ENCODE measurements around the gene TOMM7.

- TF ChIP-seq CTCF (IDR thresholded peaks at IDR 0.05; ENCODE audit: insufficient read depth, low read length): no peak
- TF ChIP-seq, protein P1, sequence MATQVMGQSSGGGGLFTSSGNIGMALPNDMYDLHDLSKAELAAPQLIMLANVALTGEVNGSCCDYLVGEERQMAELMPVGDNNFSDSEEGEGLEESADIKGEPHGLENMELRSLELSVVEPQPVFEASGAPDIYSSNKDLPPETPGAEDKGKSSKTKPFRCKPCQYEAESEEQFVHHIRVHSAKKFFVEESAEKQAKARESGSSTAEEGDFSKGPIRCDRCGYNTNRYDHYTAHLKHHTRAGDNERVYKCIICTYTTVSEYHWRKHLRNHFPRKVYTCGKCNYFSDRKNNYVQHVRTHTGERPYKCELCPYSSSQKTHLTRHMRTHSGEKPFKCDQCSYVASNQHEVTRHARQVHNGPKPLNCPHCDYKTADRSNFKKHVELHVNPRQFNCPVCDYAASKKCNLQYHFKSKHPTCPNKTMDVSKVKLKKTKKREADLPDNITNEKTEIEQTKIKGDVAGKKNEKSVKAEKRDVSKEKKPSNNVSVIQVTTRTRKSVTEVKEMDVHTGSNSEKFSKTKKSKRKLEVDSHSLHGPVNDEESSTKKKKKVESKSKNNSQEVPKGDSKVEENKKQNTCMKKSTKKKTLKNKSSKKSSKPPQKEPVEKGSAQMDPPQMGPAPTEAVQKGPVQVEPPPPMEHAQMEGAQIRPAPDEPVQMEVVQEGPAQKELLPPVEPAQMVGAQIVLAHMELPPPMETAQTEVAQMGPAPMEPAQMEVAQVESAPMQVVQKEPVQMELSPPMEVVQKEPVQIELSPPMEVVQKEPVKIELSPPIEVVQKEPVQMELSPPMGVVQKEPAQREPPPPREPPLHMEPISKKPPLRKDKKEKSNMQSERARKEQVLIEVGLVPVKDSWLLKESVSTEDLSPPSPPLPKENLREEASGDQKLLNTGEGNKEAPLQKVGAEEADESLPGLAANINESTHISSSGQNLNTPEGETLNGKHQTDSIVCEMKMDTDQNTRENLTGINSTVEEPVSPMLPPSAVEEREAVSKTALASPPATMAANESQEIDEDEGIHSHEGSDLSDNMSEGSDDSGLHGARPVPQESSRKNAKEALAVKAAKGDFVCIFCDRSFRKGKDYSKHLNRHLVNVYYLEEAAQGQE (IDR thresholded peaks at IDR 0.05; ENCODE audit: insufficient replicate concordance, low read depth): no peak
Measured at GRCh38 chr7:22801912-22802311, 20.7 kb downstream of the TOMM7 start.
